ENCODE results near the gene RARB. TPM values are rescaled to one million over a fixed set of nuclear protein-coding genes. Genes with fewer than 3 reads are reported as not detected.

RARB gene
- total and polyA plus RNA-seq, 2 donors (not counting 3 experiments of a cell fraction or from before 2014, with no cell fraction given): 15.3 to 23.4 TPM

GRCh38 chr3:25456723-25457670 is 28.9 kb downstream of the RARB start:
- Histone ChIP-seq H3K27me3 (ENCODE audit: control insufficient read depth in 2 of 2, insufficient read depth in 2 of 2, low read length in 2 of 2) (no peaks in the 10 kb centered on the region), H3K4me3 (replicated peaks in 1 of 3; ENCODE audit: insufficient read depth in 1 of 3, low read depth in 1 of 3, low read length in 3 of 3) (no peak overlapping the region), H3K79me2 (ENCODE audit: control insufficient read depth, insufficient read depth, low read length) (peaks cover 37% of the 10 kb centered on the region), H3K9ac (replicated peaks; ENCODE audit: extremely low read depth, insufficient read depth, low read length) (peak overlapping the region; percentile 39), H3K9me3 (replicated peaks; ENCODE audit: control insufficient read depth, insufficient read depth, low read length) (no peaks in the 10 kb centered on the region), H4K20me1 (replicated peaks; ENCODE audit: control insufficient read depth, extremely low read depth, insufficient read depth, low read length) (no peaks in the 10 kb centered on the region), H3K4me2 (ENCODE audit: insufficient read depth, low read length) (peak overlapping the region; percentile 73), H3K9me1 (replicated peaks; ENCODE audit: control insufficient read depth, extremely low read depth, insufficient read depth, low read length) (no peaks in the 10 kb centered on the region), H2AFZ (ENCODE audit: low read depth, low read length) (no peak overlapping the region), H3K36me3 (ENCODE audit: control insufficient read depth in 2 of 2, extremely low read depth in 1 of 2, insufficient read depth in 2 of 2, low read length in 2 of 2) (peaks cover 0 to 4% of the 10 kb centered on the region in 2 experiments), H3K27ac (ENCODE audit: insufficient read depth, low read depth, low read length) (peak overlapping the region; percentile 75), H3K4me1 (ENCODE audit: control insufficient read depth, extremely low read depth, insufficient read depth, low read length) (peaks cover 76% of the 10 kb centered on the region)
- no peak for FAIRE-seq
- ChIA-PET POLR2A (interaction anchor here (0.9 kb wide), 1 partner anchor 29 kb away, joined by 3 read pairs; the partner anchor contains the start of gene RARB), CTCF (interaction anchor here (1.0 to 2.1 kb wide), 5 partner anchors 12 to 137 kb away, joined by 3 to 9 read pairs (median 4); no protein-coding TSS in a partner anchor)
- intact Hi-C loops (cut with micrococcal nuclease): loop anchor here (1.0 kb wide), 2 partner anchors 14 to 137 kb away; no protein-coding TSS in a partner anchor
- peak; percentile 57 for DNase-seq (ENCODE audit: low read depth, low spot score)
- no TSS peak for BruUV-seq (replicated peaks)
- dilution Hi-C loops (cut with MboI; ENCODE audit: extremely low pct_ligation_motif_present, low sequenced_read_pairs): no loop called here
- no peak for TF ChIP-seq POLR2A (IDR thresholded peaks at IDR 0.05; ENCODE audit: low read depth, low read length)
- no peak for TF ChIP-seq EZH2 (IDR thresholded peaks at IDR 0.05; ENCODE audit: borderline replicate concordance, low read depth, low read length, severe bottlenecking)

DNA sequence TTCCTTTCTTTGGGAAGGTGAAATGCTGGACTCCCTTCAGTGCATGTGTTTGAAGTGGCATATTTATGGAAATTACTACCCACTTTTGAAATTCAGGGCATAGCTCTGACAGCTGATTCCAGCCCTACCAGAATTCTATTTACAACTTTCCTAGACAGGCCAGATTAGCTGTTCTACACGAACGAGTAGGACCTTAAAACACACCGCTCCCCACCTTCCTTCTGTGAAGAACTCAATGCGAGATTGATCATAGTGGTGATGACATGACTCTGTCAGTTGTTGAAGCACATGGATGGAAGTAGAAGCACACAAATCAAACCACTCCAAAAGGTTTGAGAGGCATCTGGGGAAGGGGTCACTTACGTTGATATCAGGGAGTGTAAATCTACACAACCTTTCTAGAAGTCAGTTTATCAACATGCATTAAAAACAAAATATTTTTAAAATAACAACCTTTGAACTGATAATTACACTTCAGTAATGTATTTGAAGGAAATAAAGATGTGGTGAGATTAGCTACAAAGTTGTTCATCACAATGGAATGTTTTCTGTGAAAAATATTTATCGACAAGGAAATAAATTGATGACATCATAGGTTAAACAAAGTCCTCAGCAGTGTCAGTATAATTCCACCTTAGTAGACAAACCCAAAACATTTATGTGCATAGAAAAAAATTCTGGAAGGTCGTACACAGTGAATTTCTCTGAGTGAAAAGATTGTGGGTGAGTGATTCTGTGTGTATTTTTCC is 29.8 kb downstream of the RARB start:
- H3K9me1 ChIP-seq (replicated peaks; ENCODE audit: control insufficient read depth, extremely low read depth, insufficient read depth, low read length): no peaks in the 10 kb centered on the region
- peaks cover 34% of the 10 kb centered on the region for H3K79me2 ChIP-seq (ENCODE audit: control insufficient read depth, insufficient read depth, low read length)
- CTCF ChIA-PET: interaction anchor here (0.6 to 2.1 kb wide), 9 partner anchors 15 to 136 kb away, joined by 3 to 9 read pairs (median 4); partner anchors contain the start of gene RARB
- intact Hi-C loops (cut with micrococcal nuclease): loop anchor here (1.0 to 2.0 kb wide), 5 partner anchors 21 to 51 kb away; partner anchors contain the start of gene RARB
- dilution Hi-C loops (cut with MboI; ENCODE audit: extremely low pct_ligation_motif_present, low sequenced_read_pairs): no loop called here
- TSS peak; percentile 75 for BruUV-seq (replicated peaks)
- no peaks in the 10 kb centered on the region for H4K20me1 ChIP-seq (replicated peaks; ENCODE audit: control insufficient read depth, extremely low read depth, insufficient read depth, low read length)
- H3K36me3 ChIP-seq (ENCODE audit: control insufficient read depth in 2 of 2, extremely low read depth in 1 of 2, insufficient read depth in 2 of 2, low read length in 2 of 2): peaks cover 4% of the 10 kb centered on the region in 2 experiments
- H3K4me3 ChIP-seq (replicated peaks in 1 of 3; ENCODE audit: insufficient read depth in 1 of 3, low read depth in 1 of 3, low read length in 3 of 3): peak overlapping the region in 1 of 3 experiments; percentile 32
- FAIRE-seq (peak; percentile 50), DNase-seq (ENCODE audit: low read depth, low spot score) (peak; percentile 87)
- peak overlapping the region; percentile 75 for H3K27ac ChIP-seq (ENCODE audit: insufficient read depth, low read depth, low read length)
- H3K9ac ChIP-seq (replicated peaks; ENCODE audit: extremely low read depth, insufficient read depth, low read length): peak overlapping the region; percentile 39
- peaks cover 76% of the 10 kb centered on the region for H3K4me1 ChIP-seq (ENCODE audit: control insufficient read depth, extremely low read depth, insufficient read depth, low read length)
- no peak overlapping the region for H2AFZ ChIP-seq (ENCODE audit: low read depth, low read length)
- H3K9me3 ChIP-seq (replicated peaks; ENCODE audit: control insufficient read depth, insufficient read depth, low read length): no peaks in the 10 kb centered on the region
- H3K4me2 ChIP-seq (ENCODE audit: insufficient read depth, low read length): peak overlapping the region; percentile 73
- TF ChIP-seq JUN (IDR thresholded peaks at IDR 0.05; ENCODE audit: borderline replicate concordance, insufficient read depth, insufficient read length, low read depth) (peak; percentile 93), GATA2 (IDR thresholded peaks at IDR 0.05; ENCODE audit: insufficient read depth, insufficient read length, low read depth, low read length) (peak; percentile 72), EZH2 (IDR thresholded peaks at IDR 0.05; ENCODE audit: borderline replicate concordance, low read depth, low read length, severe bottlenecking) (no peak), FOS (IDR thresholded peaks at IDR 0.05; ENCODE audit: borderline replicate concordance, insufficient read depth, low read length) (peak; percentile 44), POLR2AphosphoS5 (IDR thresholded peaks at IDR 0.05; ENCODE audit: insufficient read depth, low read depth, low read length) (no peak)
- TF ChIP-seq, protein P1, sequence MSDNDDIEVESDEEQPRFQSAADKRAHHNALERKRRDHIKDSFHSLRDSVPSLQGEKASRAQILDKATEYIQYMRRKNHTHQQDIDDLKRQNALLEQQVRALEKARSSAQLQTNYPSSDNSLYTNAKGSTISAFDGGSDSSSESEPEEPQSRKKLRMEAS (IDR thresholded peaks at IDR 0.05; ENCODE audit: insufficient read depth, insufficient read length): no peak
- H3K27me3 ChIP-seq (ENCODE audit: control insufficient read depth in 2 of 2, insufficient read depth in 2 of 2, low read length in 2 of 2): no peaks in the 10 kb centered on the region
- POLR2A ChIA-PET: interaction anchor here (0.5 kb wide), 1 partner anchor 29 kb away, joined by 3 read pairs; no protein-coding TSS in a partner anchor
